GM21360 (cell line): ENCODE results near the gene CACNG8.
"Not testable (repeated sequence)": the region's sequence is repeated elsewhere in the genome, so short reads cannot be mapped to it uniquely, and the experiment has no call there.

ENCODE experiments used
- ATAC-seq: cut with Tn5 transposase; IDR thresholded peaks from one replicate; pipeline ENCODE4 v1.9.1; 2021; ENCODE audit warnings: mild to moderate bottlenecking, moderate library complexity; ENCODE audit not compliant: unreplicated experiment

CACNG8 gene

DNA sequence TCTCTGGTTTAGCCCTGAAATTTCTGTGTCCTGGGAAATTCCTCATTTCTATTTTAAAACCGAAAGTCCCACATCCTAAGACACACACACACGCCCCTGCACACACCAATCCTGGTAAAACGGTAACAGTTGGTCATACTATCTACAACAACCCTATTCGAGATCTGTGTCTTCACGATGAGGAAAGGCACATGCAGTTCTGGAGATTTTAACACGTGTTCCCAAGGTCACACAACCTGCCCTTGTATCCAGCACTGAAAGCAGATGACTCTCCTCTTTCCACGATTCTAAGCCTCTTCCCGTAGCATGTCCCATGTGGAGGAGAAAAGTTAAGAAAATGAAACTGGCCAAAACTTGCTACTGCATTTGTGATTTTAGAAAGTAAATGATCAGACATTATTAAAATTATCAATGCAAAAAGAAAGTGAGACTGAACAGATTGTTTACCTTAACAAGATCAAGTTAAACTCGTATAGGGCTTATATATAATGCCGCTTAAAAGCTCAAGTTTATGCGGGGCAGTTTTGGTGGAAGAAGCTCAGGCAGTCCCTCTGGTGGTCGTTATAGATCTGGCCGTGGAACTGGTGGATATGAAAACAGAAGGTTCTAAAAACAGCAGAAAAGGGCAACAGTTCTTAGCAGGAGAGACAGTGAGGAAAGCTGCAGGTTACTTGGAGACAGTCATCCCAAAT is 68.3 kb downstream of the CACNG8 start:
- no peak for ATAC-seq

DNA sequence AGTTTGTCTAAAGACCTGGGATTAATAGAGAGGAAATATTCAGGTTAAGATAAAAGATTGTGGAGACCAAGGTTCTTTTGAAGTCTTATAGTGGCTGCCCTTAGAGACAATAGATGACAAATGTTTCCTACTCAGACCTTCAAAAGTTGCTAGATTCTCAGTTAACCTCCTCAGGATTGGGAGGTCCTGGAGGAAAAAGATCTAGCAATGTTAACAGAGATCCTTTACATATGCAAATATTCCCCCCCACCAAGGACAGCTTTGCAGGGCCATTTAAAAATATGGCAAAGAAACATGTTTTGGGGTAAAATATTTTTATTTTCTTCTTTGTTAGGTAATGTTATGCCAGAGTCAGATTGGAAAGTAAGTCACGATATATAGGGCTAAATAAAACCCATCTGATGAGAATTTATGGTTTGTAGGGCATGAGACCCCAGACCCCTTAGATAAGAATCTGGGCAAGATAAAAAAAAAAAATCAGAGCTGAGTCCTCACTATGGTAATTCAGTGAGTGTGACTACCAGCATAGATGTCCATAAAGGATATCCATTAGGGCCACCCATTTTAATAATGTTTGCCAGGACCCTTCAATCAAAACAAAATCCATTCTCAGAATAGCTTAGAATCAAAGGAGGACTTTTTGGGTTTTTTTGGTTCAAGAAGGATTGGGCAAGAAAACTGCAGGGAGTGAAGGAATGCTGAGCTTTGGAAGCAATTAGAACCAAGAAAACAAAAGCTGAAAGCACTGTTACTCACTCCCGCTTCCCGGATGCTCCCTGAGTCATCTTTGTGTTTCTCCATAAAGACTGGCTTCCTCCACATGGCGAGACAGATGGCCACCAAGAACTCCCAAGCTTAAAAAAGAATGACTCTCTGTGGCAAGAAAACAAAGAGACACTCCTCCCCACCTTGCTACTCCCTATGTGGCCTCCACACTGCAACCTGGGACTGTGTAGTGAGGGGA is 72.8 kb downstream of the CACNG8 start:
- no peak for ATAC-seq

- not testable (repeated sequence) for ATAC-seq
These were observed 73.8 kb downstream of the CACNG8 start for GRCh38 chr19:54036542-54036941.
